T-helper 22 cell (primary cell): ENCODE data around the gene LANCL2.
"Not testable (repeated sequence)": the region's sequence is repeated elsewhere in the genome, so short reads cannot be mapped to it uniquely, and the experiment has no call there.

Experiments
- DNase-seq: peaks from one replicate; pipeline ENCODE4 v3.0.0-alpha.2; 2020; ENCODE audit warnings: low read depth

The LANCL2 gene

GRCh38 chr7:55405856-55406541 is 40.9 kb downstream of the LANCL2 start:
- DNase-seq = no peak

- no peak for DNase-seq
Measured at GRCh38 chr7:55409482-55410225, 44.5 kb downstream of the LANCL2 start.

GRCh38 chr7:55410667-55411239 is 45.6 kb downstream of the LANCL2 start:
- no peak for DNase-seq

- no peak for DNase-seq
Measured at GRCh38 chr7:55411844-55412243, 46.7 kb downstream of the LANCL2 start.

GRCh38 chr7:55413442-55413841 is 48.3 kb downstream of the LANCL2 start:
- no peak for DNase-seq

- DNase-seq = peak; percentile 50
Measured at GRCh38 chr7:55415173-55415778, 50.1 kb downstream of the LANCL2 start.

GRCh38 chr7:55417456-55417855 is 52.3 kb downstream of the LANCL2 start:
- DNase-seq = not testable (repeated sequence)

- DNase-seq = no peak
Measured at GRCh38 chr7:55420530-55420929, 55.4 kb downstream of the LANCL2 start.

GRCh38 chr7:55423277-55423711 is 58.2 kb downstream of the LANCL2 start:
- no peak for DNase-seq

GRCh38 chr7:55423891-55424290 is 58.8 kb downstream of the LANCL2 start:
- DNase-seq = no peak

- no peak for DNase-seq
Measured at GRCh38 chr7:55425141-55425752, 60.1 kb downstream of the LANCL2 start.

- no peak for DNase-seq
Measured at GRCh38 chr7:55426676-55427075, 61.5 kb downstream of the LANCL2 start.

GRCh38 chr7:55427342-55427741 is 62.2 kb downstream of the LANCL2 start:
- DNase-seq = no peak

- no peak for DNase-seq
Measured at GRCh38 chr7:55427800-55428199, 62.7 kb downstream of the LANCL2 start.

- no peak for DNase-seq
Measured at GRCh38 chr7:55429835-55430499, 64.8 kb downstream of the LANCL2 start.

- no peak for DNase-seq
Measured at GRCh38 chr7:55431898-55432297, 66.8 kb downstream of the LANCL2 start.

GRCh38 chr7:55432506-55432905 is 67.4 kb downstream of the LANCL2 start:
- DNase-seq = no peak

- DNase-seq = no peak
Measured at GRCh38 chr7:55432939-55433784, 68.0 kb downstream of the LANCL2 start.

GRCh38 chr7:55435466-55435865 is 70.3 kb downstream of the LANCL2 start:
- DNase-seq = no peak

- no peak for DNase-seq
Measured at GRCh38 chr7:55436457-55436856, 71.3 kb downstream of the LANCL2 start.

GRCh38 chr7:55437375-55437774 is 72.2 kb downstream of the LANCL2 start:
- DNase-seq = no peak
